GM23338 (cell line): ENCODE measurements around the gene TBATA.

Experiments
- CREB1 ChIP-seq: fragments of 250-450 bp; sonication (Bioruptor Pico); IDR thresholded peaks from 2 replicates; pipeline ENCODE4 v1.5.0; 2020; ENCODE audit warnings: low read depth, mild to moderate bottlenecking, moderate library complexity
- CTCF ChIP-seq, 2 experiments: fragments of 200-600 bp in 1 of 2; sonication (generic) in 1 of 2; conservative IDR thresholded peaks; 2 replicates each; pipeline versions ENCODE4 v1.5.1 to v1.6.1; 2016 to 2017; ENCODE audit warnings: antibody characterized with exemption in 2 of 2, low read depth in 2 of 2, mild to moderate bottlenecking in 2 of 2, moderate library complexity in 1 of 2
- ETS1 ChIP-seq: IDR thresholded peaks from 2 replicates; pipeline ENCODE4 v1.6.1; 2016; ENCODE audit warnings: antibody characterized with exemption
- EZH2 ChIP-seq: fragments of 200-600 bp; sonication (generic); IDR thresholded peaks from one replicate; pipeline ENCODE4 v1.8.0; 2017; ENCODE audit warnings: antibody characterized with exemption, mild to moderate bottlenecking, low read depth; ENCODE audit not compliant: unreplicated experiment
- EZH2phosphoT487 ChIP-seq: fragments of 200-600 bp; sonication (generic); IDR thresholded peaks from one replicate; pipeline ENCODE4 v1.8.1; 2018; ENCODE audit warnings: antibody characterized with exemption; ENCODE audit not compliant: unreplicated experiment
- JUNB ChIP-seq: IDR thresholded peaks from one replicate; pipeline ENCODE4 v1.6.1; 2016; ENCODE audit warnings: antibody characterized with exemption; ENCODE audit not compliant: unreplicated experiment
- POLR2AphosphoS5 ChIP-seq: IDR thresholded peaks from 2 replicates; pipeline ENCODE4 v1.6.1; 2016; ENCODE audit warnings: antibody characterized with exemption, low read depth
- REST ChIP-seq: IDR thresholded peaks from one replicate; pipeline ENCODE4 v1.6.1; 2018; ENCODE audit warnings: antibody characterized with exemption; ENCODE audit not compliant: unreplicated experiment
- STAT1 ChIP-seq: IDR thresholded peaks from one replicate; pipeline ENCODE4 v1.6.1; 2016; ENCODE audit warnings: antibody characterized with exemption; ENCODE audit not compliant: unreplicated experiment
- ZNF331 ChIP-seq: fragments of 250-450 bp; sonication (Bioruptor Pico); IDR thresholded peaks from 2 replicates; pipeline ENCODE4 v1.5.0; 2020; ENCODE audit warnings: low read depth, mild to moderate bottlenecking, moderate library complexity

- TF ChIP-seq CTCF (conservative IDR thresholded peaks at IDR 0.05; ENCODE audit: low read depth in 2 of 2) (no peak), REST (no peak), POLR2AphosphoS5 (no peak), ETS1 (no peak), EZH2phosphoT487 (no peak), EZH2 (no peak), CREB1 (CRISPR knock-in tag) (no peak), STAT1 (no peak), JUNB (no peak), ZNF331 (CRISPR knock-in tag) (no peak)
Observed at GRCh38 chr10:70738006-70738760, 47.0 kb downstream of the TBATA start.
